ENCODE results near the gene NEK4. TPM values are rescaled to one million over a fixed set of nuclear protein-coding genes. Genes with fewer than 3 reads are reported as not detected.

The NEK4 gene
- total RNA-seq (2014; rRNA removed; shearing (Covaris generic)): 17.1 and 22.9 TPM in 2 replicates

DNA sequence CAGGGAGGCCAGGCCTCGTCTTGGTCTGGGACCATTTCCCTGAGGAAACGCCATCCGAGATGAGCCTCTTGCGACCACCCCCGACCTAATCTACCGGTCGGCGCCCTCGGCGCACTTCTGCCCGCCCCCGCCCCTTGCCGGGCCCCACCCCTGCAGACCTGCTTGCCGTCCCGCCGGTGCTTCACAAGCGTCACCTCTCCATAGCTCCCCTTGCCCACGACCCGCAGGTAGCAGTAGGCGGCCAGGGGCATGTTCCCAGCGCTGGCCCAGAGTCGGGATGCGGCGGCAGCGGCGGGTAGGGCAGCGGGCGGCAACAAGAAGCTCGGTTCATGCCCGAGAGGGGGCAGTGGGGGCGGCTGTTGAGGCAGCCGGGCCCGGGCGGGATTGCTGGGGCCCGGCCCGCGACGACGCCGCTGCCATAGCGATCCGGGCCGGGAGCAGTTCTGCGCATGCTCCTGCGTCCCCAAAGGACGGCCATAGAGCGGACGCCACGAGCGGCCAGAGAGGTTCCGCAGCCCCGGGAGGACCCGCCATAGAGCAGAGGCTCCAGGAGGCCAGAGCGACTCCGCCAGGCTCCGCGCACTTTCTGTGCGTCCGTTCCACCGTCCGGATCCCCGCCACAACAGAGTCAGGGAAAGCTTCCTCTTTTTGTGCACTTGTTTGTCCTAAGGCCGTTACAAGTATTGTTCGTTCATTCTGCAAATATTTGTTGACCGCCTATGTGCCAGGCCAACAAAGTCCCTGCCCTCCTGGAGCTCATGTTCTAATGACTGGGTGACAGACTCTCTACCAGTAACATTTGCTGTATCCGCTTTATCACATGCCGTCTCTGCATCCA, at the start of gene NEK4:
Gene NEK4 (minus strand): TSS at position 445 of the 838 bp plus-strand sequence. CDS start 194 bp downstream, at position 251.
- peak; percentile 92 for DNase-seq (ENCODE audit: low read depth)

DNA sequence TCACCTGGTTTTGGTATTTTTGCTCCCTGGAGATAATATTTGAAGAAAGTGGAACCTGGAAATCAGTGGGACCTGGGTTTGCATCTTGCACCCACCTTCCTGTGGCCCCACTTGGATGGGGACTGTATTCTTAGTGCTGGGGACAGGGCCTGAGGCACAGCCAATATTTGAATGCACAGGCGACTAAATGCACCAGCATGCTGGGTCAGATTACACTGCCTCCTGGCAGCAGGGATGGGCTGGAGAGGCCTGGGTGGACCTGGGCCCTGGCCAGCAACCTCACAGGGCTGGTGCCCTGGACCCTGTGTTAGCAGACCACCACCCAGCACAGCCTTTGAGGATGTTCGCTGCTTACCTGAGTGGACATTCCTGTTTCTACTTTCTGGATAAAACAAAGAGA, 49.2 kb upstream of the NEK4 start:
- DNase-seq (ENCODE audit: low read depth): no peak

DNA sequence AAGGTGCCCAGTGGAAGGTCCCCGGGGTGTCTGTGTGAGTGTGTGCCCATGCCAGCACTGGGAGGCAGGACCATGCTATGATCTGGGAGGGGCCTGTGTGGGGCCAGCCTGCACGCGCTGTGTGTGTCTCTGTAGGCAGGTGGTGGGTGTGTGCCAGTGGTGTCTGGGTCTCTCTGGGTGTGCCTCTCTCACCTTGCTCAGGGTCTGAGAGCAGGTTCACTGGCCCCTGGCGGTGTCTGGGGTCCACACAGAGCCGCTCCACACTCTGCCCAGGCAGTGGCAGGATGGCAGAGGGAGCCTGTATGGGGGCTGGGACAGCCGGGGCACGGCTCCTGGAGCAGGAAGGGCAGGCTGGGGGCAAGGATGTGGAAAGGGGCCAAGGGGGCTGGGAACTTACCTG, 47.1 kb upstream of the NEK4 start:
- no peak for DNase-seq (ENCODE audit: low read depth)

GRCh38 chr3:52817221-52817620, 46.5 kb upstream of the NEK4 start:
- DNase-seq (ENCODE audit: low read depth): no peak

DNA sequence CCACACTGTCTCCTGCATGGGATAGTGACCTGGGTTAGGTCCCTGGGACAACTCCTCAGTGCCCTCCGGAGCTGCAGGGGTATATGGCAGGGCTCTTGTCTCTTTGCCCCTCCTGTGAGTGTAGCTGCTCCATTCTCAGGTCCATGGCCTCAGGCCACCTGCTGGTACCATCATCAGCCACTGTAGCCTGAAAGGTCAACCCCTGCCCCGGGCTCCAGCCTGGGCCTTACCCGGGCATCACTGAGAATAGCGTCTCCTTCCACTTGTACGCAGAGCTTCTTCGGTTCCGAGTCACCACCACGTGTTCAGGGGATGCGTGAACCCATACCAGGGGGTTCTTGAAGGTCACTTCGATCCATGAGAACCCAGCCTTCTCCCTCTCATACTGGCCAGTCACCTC, 45.9 kb upstream of the NEK4 start:
- DNase-seq (ENCODE audit: low read depth): no peak

- DNase-seq (ENCODE audit: low read depth): no peak
These were observed 45.5 kb upstream of the NEK4 start for GRCh38 chr3:52816199-52816598.

- DNase-seq (ENCODE audit: low read depth): no peak
These were observed 43.1 kb upstream of the NEK4 start for GRCh38 chr3:52813810-52814209.

DNA sequence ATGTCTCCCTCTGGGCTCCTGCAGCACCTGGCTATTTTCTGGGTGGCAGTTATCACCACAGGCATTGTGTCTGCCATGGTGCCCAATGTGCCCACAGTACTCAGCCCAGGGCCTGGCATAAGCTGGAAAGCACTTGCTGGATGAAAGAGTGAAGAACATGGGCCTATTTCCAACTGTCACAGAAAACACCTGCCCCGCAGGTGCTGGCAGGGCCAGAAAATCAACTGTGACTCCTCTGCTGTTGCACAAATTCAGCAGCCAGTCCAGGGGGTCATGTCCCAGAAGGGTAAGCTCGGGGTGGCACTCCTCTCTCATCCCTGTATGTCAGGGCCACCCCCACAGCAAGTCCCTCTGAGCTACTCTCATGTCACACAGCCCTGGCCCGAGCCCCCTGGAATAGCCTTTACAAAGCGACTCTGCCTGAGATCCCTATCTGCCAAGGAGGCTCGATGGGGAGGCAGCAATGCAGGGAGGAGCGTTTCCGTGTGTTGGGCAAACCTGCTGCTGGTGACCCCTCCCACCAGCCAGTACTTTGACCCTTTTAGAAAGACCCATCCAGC, 40.8 kb upstream of the NEK4 start:
- no peak for DNase-seq (ENCODE audit: low read depth)

GRCh38 chr3:52810923-52811322, 40.2 kb upstream of the NEK4 start:
- no peak for DNase-seq (ENCODE audit: low read depth)

DNA sequence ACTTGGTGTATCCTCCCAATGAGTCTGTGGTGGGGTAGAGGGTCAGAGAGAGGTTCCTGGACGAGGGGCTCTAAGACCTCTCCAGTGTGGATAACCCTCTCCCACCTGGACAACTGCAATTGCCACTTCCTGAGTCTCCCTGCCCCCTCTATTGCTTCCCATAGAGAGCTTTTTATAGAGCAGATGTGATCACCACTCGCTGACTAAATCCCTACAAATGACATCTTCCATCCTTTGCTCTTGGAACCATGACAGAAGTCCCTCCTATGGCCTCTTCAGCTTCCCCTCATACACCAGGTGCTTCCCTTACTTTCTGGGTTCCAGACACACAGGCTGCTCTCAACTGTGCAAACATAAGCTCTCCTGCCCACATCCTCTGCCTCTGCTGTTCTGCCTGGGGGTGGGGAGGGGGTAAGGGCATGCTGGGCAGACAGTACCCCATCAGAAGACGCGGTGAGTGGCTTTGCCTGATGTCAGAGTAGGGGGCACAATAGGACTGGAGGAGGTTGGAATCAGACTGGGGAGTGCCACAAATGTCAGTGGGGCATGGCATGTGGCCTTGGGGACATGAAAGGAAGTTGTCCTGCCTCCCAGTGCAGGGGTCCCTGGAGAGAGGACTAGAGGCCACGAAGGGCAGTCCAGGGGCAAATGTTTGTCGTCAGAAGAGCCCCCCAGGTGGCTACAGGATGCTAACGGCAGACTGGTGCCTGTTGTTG, 39.1 kb upstream of the NEK4 start:
- DNase-seq (ENCODE audit: low read depth): no peak

- no peak for DNase-seq (ENCODE audit: low read depth)
These were observed 38.4 kb upstream of the NEK4 start for GRCh38 chr3:52809149-52809548.

- no peak for DNase-seq (ENCODE audit: low read depth)
These were observed 34.7 kb upstream of the NEK4 start for GRCh38 chr3:52805270-52806039.

GRCh38 chr3:52801839-52802238, 31.1 kb upstream of the NEK4 start:
- DNase-seq (ENCODE audit: low read depth): no peak

DNA sequence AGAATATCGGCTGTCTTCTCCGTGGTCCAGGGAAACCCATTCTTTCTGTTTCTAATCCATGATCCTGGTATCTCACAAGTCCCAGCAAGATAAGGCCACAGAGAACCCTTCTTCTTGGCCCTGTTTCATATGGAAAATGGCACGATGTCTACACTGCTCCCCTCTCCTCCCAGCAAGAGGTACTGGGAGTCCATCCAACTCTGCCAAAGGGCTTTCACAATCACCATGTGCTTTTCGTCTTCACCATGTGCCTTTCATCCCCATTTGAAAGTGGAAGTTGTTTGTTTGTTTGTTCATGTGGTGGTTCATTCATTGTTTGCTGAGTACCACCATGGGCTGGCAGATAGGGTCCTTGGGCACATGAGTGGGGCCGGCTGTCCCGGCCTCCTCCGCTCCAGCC, 29.3 kb upstream of the NEK4 start:
- no peak for DNase-seq (ENCODE audit: low read depth)

DNA sequence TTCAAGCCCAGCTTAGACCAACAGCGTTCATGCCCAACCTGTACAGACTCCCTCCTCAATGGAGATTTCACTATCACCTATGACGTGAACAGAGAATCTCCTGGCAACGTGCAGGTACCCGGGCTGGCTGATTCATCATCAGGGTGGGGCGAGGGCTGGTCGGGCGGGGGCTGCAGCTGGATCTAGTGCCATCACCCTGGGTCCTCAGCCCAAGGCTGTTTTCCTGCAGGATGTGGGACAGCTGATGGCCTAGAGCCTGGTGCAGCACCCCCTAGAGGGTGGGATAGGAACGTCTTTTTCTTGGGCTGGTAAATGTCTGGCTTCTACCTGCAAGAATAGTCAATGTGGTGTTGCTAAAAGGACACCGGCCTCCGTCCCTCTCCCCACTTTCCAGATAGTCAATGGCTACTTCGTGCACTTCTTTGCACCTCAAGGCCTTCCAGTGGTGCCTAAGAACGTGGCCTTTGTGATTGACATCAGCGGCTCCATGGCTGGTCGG, 28.3 kb upstream of the NEK4 start:
- peak; percentile 27 for DNase-seq (ENCODE audit: low read depth)

DNA sequence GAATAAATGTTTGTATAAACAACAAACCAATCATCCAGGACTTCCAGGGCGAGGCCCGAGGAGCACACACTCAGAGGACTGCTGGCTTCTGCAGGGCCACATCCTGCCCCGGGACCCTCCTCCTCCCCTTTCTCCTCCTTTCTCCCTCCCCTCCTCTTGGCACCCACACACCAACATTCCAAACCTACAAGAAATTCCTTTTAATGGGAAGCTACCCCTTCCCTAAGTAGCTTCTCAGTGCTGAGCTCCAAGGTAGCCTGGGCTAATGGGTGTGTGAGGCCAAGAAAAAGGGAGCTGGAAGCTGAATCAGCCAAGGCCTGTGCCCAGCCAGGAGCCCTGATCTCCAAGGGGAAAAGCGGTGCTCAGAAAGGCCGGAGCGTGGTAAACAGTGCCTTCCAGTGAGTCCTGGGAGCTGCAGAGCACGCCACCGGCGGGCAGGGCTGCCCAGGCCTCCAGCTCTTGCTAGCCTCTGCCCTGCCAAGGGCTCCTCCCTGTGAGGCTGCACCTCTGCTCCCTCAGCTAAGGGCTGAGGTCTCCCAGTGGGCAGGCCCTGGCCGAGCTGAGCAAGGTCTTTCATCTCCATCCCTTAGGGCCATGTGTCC, 27.7 kb upstream of the NEK4 start:
- DNase-seq (ENCODE audit: low read depth): no peak

DNA sequence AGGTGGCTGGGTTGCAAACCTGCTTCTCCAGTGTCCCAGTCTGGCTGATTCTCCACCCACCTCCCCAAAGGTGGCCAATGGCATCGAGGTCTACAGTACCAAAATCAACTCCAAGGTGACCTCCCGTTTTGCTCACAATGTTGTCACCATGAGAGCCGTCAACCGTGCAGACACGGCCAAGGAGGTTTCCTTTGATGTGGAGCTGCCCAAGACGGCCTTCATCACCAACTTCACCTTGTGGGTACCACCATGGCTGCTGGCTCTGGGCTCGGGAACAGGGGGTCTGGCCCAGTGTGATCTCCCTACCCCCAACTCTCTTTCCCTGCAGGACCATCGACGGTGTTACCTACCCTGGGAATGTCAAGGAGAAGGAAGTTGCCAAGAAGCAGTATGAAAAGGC, 25.7 kb upstream of the NEK4 start:
- DNase-seq (ENCODE audit: low read depth): no peak

DNA sequence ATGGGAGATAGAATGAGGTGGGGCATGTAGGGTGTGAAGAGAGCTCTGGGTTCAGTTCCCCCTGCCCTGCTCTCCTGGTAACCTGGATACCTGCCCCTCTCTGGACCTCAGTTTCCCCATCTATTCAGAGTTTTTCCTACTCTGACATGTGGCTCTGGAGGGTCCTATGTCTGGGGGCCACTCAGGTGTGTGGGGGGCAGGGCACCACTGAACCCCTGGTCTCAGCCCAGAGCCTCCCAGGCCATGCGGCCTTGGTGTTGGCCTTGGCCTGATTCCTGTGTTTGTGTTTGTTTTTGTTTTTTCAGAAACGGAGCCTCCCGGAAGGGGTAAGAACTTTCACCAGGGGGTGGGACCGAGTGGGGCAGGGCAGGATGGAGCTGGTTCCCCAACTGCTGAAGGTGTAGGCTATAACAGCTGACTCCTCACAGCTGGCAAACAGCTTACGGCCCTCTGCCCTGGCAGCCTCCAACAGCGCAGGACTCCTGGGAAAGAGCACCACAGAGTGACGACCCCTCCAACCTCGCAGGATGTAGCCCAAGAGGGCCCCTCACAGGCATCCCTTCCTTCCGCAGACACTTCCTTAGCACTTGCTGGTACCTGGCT, 24.7 kb upstream of the NEK4 start:
- no peak for DNase-seq (ENCODE audit: low read depth)

GRCh38 chr3:52794612-52795099, 23.9 kb upstream of the NEK4 start, which contains the start of gene ITIH3:
TSS of gene ITIH3 (plus strand) at chr3:52794796. CDS start at chr3:52794804, 8 bp downstream.
- DNase-seq (ENCODE audit: low read depth): no peak

- DNase-seq (ENCODE audit: low read depth): no peak
These were observed 23.2 kb upstream of the NEK4 start for GRCh38 chr3:52793702-52794611.
